Motor neuron (in vitro differentiated cells): ENCODE measurements around the gene IFITM2. TPM values are rescaled to one million over a fixed set of nuclear protein-coding genes. Genes with fewer than 3 reads are reported as not detected.
A peak's percentile ranks its signal among the peaks of the same experiment; 100 is the strongest.

Source experiments
- ATAC-seq, 8 experiments: fragments of 200-7000 bp; cut with Tn5 transposase; replicated peaks in 6 of 8; 2 replicates each; pipeline ENCODE4 v1.8.0; 2021; ENCODE audit warnings: mild to moderate bottlenecking in 8 of 8, moderate library complexity in 8 of 8
- H3K27ac ChIP-seq, 2 donors: fragments of 250-450 bp; sonication (Bioruptor Pico); 2 replicates each; pipeline ENCODE4 v1.9.0; 2021; ENCODE audit warnings: antibody characterized with exemption in 2 of 2, mild to moderate bottlenecking in 2 of 2, moderate library complexity in 1 of 2
- H3K4me1 ChIP-seq, 2 donors: fragments of 250-450 bp; sonication (Bioruptor Pico); replicated peaks in 1 of 2; 2 replicates each; pipeline ENCODE4 v1.6.1; 2021; ENCODE audit warnings: antibody characterized with exemption in 2 of 2, mild to moderate bottlenecking in 2 of 2, moderate library complexity in 1 of 2
- H3K4me3 ChIP-seq, 5 donors: fragments of 250-450 bp; sonication (Bioruptor Pico); 2 replicates each; pipeline ENCODE4 v1.9.0; 2021; ENCODE audit warnings: antibody characterized with exemption in 5 of 5, mild to moderate bottlenecking in 5 of 5, moderate library complexity in 4 of 5
- WGBS, 10 experiments: fragments of 450-650 bp; shearing (Covaris generic); methylation state at CpG; one replicate each; pipeline ENCODE4 v1.0.0; 2022; 5-methylcytosine and 5-hydroxymethylcytosine counted together
- in situ Hi-C, 9 experiments: fragments of 400-800 bp; cut with MboI; loops; one replicate each; pipeline ENCODE4 v1.15.0; 2021; ENCODE audit warnings: low sequenced_read_pairs in 9 of 9, low pct_unique_long_range_greater_than_20kb in 2 of 9; ENCODE audit not compliant: unreplicated experiment in 9 of 9
- total RNA-seq, 8 experiments: library from RNA; unstranded; fragments of 300-600 nt; gene quantifications; 2 replicates each; pipeline versions ENCODE4 v1.2.3 to v1.2.4, GENCODE V29; 2022

Gene IFITM2
- total RNA-seq, 8 experiments from 2014 or later: 0.38 to 809 (median 64.6) TPM

DNA sequence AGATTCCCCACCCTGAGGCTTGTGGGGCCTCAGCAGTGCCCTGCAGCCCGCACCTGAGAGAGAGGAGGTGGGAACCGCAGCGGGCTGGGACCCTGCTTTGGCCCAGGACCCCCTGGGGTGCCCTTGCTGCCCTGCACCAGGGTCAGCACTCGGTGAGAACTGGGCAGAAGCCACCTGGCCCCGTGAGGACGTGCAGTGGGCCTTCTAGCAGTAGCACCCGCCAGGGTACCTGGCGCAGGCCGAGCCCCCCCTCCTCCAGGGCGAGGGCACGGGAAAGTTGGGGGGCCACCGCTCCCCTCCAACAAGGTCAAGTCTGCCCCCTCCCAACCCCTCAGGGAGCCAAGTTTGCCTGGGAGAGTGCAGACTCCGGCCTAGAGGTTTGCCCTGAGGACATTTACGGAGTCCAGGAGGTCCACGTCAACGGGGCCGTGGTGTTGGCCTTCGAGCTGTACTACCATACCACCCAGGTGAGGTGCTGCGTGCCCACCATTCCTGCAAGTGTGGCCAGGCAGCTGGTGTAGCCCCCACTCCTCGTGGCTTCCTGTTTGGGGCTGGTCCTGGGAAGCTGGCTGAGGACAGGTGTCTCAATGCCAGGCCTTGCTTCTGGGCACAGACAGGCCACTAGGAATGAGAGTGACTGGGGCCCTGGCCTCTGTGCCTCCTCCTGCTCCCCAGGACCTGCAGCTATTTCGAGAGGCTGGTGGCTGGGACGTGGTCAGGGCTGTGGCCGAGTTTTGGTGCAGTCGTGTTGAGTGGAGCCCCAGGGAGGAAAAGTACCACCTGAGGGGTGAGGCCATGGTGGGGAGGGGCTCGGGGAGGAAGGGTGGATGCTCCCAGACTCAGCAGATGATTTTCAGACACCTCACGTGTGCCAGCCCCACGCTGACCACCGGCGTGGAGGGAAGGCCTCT lies 15.2 kb upstream of the IFITM2 start:
- H3K27ac ChIP-seq: no peak overlapping the region
- in situ Hi-C loops: no loop called here
- peaks cover 0 to 15% of the 10 kb centered on the region in 2 donors for H3K4me1 ChIP-seq
- H3K4me3 ChIP-seq: no peak overlapping the region
- 87 to 100% methylated on average over 4 to 6 of the region's 29 CpGs; no CpG with 5 or more reads in 8 of the 10 experiments for WGBS, 10 experiments
- ATAC-seq: no peak

DNA sequence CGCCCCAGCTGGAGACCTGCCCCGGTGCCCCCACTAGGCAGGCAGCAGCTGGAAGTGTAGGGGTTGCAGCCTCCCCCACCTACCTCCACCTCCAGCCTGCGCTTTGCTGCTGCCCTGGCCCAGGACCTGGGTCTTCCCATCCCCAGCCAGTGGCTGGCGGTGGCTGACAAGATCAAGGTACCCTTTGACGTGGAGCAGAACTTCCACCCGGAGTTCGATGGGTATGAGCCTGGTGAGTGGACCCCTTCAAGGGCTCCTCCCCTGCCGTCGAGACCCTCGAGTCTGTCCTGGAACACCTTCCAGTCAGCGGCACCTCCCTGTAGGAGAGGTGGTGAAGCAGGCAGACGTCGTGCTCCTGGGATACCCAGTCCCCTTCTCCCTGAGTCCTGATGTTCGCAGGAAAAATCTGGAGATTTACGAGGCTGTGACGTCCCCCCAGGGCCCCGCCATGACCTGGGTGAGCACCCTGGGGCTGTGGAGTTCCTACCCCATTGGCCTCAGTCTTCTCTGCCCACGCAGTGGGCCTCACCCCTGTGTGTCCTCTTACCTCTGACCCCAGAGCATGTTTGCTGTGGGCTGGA lies 14.3 kb upstream of the IFITM2 start:
- WGBS, 10 experiments: 70 to 100% (median 88%) methylated on average over 1 to 4 of the region's 18 CpGs; no CpG with 5 or more reads in 6 of the 10 experiments
- Histone ChIP-seq H3K27ac (no peak overlapping the region), H3K4me1 (peaks cover 0 to 15% of the 10 kb centered on the region in 2 donors), H3K4me3 (no peak overlapping the region)
- no peak for ATAC-seq
- in situ Hi-C loops: no loop called here

DNA sequence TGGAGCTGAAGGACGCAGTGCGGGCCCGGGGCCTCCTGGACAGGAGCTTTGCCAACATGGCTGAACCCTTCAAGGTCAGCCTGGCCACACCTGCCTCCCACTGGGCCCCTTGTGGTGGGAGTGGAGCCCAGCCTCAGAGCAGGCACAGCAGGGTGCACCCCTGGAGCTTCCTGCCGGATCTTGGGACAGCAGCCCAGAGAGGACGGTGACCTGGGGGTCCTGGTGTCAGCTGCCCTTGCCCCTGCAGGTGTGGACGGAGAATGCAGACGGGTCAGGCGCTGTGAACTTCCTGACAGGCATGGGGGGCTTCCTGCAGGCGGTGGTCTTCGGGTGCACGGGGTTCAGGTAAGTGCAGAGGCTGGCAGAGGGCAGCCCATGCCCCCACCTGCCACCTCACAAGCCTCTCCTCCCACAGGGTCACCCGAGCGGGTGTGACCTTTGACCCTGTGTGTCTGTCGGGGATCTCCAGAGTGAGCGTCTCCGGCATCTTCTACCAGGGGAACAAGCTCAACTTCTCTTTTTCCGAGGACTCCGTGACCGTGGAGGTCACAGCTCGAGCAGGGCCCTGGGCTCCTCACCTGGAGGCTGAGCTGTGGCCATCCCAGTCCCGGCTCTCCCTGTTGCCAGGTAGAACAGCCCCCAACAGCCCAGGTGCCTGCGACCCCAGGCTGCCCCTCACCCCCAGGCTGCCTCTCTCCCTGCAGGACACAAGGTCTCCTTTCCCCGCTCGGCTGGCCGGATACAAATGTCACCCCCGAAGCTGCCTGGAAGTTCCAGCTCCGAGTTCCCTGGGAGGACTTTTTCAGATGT lies 13.6 kb upstream of the IFITM2 start:
- WGBS, 10 experiments: 75 to 100% (median 90%) methylated on average over 2 to 11 of the region's 27 CpGs; no CpG with 5 or more reads in 6 of the 10 experiments
- in situ Hi-C loops: no loop called here
- Histone ChIP-seq H3K27ac (no peak overlapping the region), H3K4me3 (no peak overlapping the region), H3K4me1 (peaks cover 0 to 15% of the 10 kb centered on the region in 2 donors)
- no peak for ATAC-seq

DNA sequence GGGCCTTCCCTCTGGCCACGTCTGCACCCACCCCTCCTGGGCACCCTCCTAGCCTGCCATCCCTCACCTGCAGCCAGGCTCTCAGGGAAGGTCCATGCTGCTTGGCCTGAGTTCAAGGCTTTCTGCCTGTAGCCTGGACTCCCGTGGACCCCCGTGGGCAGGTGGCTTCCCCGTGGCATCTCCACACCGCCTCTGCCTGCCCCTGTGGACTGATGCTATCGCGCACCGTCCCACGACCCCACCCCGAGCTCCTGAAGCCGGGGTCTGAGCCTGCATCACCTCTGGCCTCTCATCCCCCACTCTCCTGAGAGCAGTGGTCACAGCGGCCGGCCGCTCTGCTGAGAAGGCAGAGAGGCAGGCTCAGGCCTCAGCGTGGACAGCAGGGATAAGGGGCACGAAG lies 12.8 kb upstream of the IFITM2 start:
- ATAC-seq: no peak
- no peak overlapping the region for H3K27ac ChIP-seq
- H3K4me3 ChIP-seq: no peak overlapping the region
- peaks cover 0 to 10% of the 10 kb centered on the region in 2 donors for H3K4me1 ChIP-seq
- WGBS, 10 experiments: 86% methylated on average over 13 of the region's 16 CpGs; no CpG with 5 or more reads in 9 of the 10 experiments
- in situ Hi-C loops: no loop called here

DNA sequence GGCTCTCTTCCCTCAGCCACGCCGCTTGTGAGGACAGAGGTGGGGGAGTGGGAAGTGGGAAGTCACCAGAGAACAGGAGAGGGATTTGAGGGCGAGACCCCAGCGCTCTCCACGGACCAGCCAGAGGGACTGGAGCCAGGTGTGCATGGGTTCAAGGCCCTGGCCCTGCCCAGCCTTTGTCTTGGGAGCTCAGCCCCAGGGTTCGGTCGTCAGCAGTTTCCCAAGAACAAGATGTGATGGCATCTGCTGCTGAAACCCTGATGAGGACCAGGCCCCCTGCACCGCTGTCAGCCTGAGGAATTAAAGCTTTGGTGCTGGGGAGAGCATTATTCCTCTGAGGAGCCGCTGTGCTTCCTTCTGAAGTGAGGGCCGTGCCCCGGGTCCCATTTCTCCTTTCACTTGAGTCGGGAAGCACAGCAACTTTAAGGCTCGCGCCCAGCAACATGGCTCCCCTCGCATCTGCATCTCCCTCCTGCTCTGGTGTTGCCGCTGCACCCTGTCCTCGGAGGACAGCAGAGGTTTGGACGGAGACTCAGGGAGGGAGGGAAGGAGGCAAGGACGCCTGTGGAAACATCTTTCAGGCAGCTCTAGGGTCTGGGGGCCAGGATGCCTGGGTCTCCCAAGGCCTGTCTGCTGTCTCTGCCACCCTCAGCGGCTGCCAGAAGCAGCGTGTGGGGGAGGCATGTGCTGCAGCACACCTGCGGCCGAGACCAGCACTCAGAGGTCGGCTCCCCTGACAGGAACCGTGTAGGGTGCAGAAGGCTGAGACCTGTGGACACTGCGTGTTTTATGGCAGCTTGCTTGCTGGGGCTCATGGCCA lies 12.1 kb upstream of the IFITM2 start:
- Histone ChIP-seq H3K27ac (no peak overlapping the region), H3K4me3 (no peak overlapping the region), H3K4me1 (peaks cover 0 to 4% of the 10 kb centered on the region in 2 donors)
- in situ Hi-C loops: no loop called here
- WGBS, 10 experiments: 67 to 100% (median 87%) methylated on average over 1 to 9 of the region's 26 CpGs; no CpG with 5 or more reads in 4 of the 10 experiments
- no peak for ATAC-seq

DNA sequence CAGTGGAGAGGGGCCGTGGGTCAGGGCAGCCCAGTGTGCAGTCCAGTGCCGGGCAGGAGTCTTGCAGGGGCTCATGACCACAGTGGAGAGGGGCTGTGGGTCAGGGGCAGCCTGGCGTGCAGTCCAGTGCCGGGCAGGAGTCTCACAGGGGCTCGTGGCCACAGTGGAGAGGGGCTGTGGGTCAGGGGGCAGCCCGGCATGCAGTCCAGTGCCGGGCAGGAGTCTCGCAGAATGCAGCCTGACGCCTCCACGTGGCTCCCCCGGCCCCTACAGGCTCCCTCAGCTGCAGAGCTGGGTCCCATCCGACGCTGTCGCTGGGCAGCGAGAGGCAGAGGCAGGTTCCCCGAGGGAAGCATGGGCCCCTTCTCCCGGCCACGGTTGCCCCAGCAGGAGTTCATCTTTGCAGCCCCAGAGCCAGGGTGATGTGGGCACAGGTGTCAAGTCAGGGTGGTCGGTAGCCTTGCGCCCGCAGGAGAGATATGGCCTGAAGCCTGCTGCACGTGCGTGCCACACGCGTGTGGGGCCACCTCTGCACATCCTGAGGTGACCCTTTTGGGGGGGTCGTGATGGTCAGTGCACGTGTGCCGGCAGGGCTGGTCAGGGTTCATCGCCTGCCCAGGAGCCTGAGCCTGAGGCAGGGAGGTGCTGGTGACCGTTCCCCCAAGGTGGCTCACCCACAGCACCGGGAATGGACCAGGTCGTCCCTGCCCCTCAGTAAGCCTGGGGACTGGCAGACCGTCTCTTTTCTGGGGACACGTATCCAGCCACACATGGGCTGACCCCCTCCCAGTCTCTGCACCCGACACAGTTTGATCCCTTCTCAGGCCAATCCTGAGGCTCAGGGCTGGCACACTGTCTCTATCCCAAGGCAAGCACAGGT lies 11.2 kb upstream of the IFITM2 start:
- in situ Hi-C loops: no loop called here
- peak in 1 of 8 experiments; percentile 10 for ATAC-seq
- WGBS, 10 experiments: 67 to 100% (median 90%) methylated on average over 1 to 4 of the region's 35 CpGs; no CpG with 5 or more reads in 6 of the 10 experiments

DNA sequence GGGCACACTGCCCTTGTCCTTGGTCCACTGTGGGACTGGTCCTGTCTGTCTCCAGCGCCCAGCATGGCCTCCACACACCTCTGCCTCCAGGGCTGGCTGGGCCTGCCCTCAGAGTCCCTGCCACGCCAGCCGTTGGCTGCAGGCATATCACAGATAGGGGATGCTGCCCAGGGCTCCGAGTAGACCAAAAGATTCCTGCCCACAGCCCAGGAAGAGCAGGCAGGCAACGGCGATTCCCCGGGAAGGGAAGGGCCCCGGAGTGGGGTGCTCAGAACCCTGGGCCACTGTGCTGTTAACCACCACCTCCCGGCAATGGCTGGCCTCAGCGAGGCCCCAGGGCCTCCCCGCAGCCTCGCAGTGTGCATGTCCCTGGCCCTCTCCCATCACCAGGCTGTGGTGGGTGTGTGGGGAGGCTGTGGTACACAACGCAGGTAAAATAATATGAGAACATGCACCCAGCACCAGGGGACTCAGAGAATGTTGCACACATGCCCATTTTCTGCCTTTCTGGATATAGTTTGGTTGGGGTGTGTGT lies 10.5 kb upstream of the IFITM2 start:
- ATAC-seq: peak in 2 of 8 experiments; percentile 15 to 30
- no peak overlapping the region for H3K27ac ChIP-seq
- no peak overlapping the region for H3K4me3 ChIP-seq
- WGBS, 10 experiments: 0 to 40% methylated on average over 1 of the region's 13 CpGs; no CpG with 5 or more reads in 8 of the 10 experiments
- in situ Hi-C loops: no loop called here
- no peaks in the 10 kb centered on the region for H3K4me1 ChIP-seq

More for the DNA sequence above, 11.2 kb upstream of the IFITM2 start:
- Histone ChIP-seq H3K4me3 (no peak overlapping the region), H3K27ac (no peak overlapping the region), H3K4me1 (peaks cover 0 to 3% of the 10 kb centered on the region in 2 donors)

DNA sequence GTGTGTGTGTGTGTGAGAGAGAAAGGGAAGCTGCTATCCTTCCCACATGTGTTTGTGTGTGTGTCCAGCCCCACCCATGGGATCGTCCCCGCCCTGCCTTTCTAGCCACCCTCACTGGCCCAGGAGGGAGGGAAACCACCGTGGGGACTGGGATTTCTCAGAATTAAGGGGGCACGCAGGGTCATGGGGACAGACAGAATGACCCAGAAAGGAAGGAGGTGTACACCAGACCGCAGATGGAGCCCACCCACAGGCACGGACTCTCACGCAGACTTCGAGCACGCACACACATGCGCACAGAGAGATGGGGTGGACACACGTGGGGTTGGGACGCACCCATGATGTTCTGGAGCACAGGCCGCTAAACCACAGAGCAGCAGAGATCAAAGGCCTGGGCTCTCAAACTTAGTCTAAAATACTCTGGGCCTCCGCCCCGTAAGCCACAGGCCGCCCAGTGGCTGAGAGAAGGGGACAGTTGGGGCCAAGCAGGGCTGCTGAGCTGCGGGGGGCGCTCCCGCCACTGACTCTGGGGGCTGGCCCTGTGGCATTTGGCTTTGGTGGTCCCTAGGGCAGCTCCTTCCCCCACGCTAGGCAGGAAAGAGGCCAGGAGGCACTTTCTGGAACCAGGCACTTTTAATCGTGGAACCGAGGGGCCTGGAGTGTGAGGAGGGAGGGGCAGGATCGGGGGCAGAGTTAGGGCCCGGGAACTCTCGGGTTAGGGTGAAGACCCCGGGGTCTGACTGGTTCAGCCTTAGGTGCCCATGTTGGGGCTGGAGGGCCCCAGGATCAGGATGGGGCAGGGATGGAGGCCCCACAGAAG lies 9.8 kb upstream of the IFITM2 start:
- no peaks in the 10 kb centered on the region for H3K4me1 ChIP-seq
- peak in 3 of 8 experiments; percentile 74 to 93 (median 86) for ATAC-seq
- no peak overlapping the region for H3K4me3 ChIP-seq
- no peak overlapping the region for H3K27ac ChIP-seq
- WGBS, 10 experiments: 17 to 72% methylated on average over 2 of the region's 26 CpGs; no CpG with 5 or more reads in 8 of the 10 experiments
- in situ Hi-C loops: no loop called here

DNA sequence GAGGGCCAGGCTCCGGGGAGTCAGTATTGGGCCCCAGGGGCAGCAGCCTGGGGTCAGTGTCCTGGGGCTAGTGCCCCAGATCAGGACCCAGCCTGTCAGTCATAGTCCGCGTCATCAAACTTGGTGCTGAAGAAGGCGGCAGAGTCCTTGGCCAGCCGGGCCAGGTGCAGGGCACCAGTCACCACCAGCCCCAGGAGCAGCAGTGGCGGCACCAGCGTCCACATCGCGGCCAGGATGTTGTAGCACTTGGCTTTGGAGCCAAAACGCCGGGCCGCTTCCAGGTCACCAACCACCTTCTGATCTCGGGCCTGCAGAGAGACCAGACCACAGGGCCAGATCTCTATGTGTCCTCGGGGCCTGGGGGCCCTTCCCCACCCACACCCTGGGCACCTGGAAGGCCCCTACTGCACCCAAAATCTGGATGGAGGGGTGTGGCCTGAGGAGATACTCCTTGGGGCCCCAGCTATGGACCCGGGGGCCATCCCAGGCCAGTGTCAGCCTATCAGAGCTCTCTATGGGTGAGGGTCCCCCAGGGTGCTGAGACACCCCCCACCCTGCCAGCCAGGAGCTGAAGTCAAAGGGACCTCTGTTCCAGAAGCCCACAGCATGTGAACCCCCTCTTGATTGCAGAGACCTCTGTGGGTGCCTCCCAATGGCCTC lies 9.1 kb upstream of the IFITM2 start:
- H3K4me1 ChIP-seq: no peaks in the 10 kb centered on the region
- H3K4me3 ChIP-seq: no peak overlapping the region
- no peak for ATAC-seq
- 53 to 80% (median 70%) methylated on average over 2 to 3 of the region's 15 CpGs; no CpG with 5 or more reads in 7 of the 10 experiments for WGBS, 10 experiments
- no peak overlapping the region for H3K27ac ChIP-seq
- in situ Hi-C loops: no loop called here

DNA sequence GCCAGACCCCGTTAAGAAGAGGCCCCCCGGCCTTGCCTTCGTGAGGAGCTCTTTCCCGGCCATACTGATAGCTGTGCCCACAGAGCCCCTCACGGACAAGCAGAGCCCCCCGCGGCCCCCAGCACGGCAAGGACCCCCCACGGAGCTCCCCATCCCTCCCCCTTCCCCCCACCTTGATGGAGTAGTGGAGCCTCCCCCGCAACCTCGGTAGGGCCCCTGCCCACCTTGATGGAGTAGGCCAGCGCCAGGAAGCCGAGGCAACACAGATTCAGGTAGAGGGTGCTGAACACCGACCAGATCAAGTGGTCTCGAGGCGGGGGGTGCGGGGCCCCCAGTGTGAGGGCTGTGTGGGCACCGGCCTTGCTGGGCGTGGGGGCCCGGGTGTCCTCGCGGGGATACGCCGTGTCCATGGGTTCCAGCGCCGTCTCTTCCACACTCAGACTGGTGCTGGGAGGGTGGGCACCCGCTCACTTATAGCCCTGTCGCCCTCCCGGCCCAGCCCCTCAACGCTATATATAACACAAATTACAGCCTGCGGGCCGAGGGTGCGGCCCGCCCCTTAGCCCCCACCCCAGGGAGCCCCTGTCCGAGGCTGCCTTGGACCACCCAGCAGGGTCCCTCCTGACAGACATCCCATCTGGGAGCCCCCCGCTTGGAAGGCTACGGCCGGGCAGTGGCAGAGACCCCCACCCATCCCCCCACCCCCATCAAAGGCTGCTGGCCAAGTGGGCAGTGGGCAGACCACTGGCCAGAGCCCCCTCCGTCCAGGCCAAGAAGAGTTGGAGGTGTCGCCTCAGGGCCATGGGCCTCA lies 8.3 kb upstream of the IFITM2 start, which contains the start of gene IFITM5:
TSS of gene IFITM5 (minus strand) at position 446 of the 811 bp plus-strand sequence. CDS start at position 410, 36 bp downstream.
- in situ Hi-C loops: no loop called here
- Histone ChIP-seq H3K4me1 (no peaks in the 10 kb centered on the region), H3K4me3 (no peak within 1 kb of the TSS), H3K27ac (no peak within 1 kb of the TSS)
- peak in 2 of 8 experiments; percentile 3 to 9 for ATAC-seq
- no CpG with 5 or more reads among the region's 40 CpGs for WGBS, 10 experiments
